IMR-90 (cell line): ENCODE results near the gene ANKRD45.

Source experiments
- CTCF ChIP-seq: conservative IDR thresholded peaks from 2 replicates; pipeline ENCODE4 v1.5.1; 2012; ENCODE audit warnings: mild to moderate bottlenecking, low read depth, low read length, improper control_type of control experiment
- POLR2A ChIP-seq: IDR thresholded peaks from 2 replicates; pipeline ENCODE4 v1.6.1; 2012; ENCODE audit warnings: mild to moderate bottlenecking, low read depth, low read length
- RFX5 ChIP-seq: IDR thresholded peaks from 2 replicates; pipeline ENCODE4 v1.8.0; 2012; ENCODE audit warnings: low read depth, mild to moderate bottlenecking, low read length, moderate library complexity

- TF ChIP-seq CTCF (no peak), RFX5 (no peak), POLR2A (no peak)
These were observed 109.3 kb downstream of the ANKRD45 start for GRCh38 chr1:173560285-173560880.
